H1 (cell line): Measurements from ENCODE around the gene MED12L. TPM values are rescaled to one million over a fixed set of nuclear protein-coding genes. Genes with fewer than 3 reads are reported as not detected.

Source experiments
- CTCF ChIA-PET: fragments of 300-600 bp; sonication (Branson Sonifier 250); formaldehyde crosslinking; loops from one replicate; lab custom pipeline; 2021; ENCODE audit not compliant: partially characterized antibody; lab: Charles Lee
- POLR2A ChIA-PET: fragments of 300-600 bp; sonication (Branson Sonifier 250); formaldehyde crosslinking; loops from one replicate; lab custom pipeline; 2021; ENCODE audit warnings: inconsistent platforms; ENCODE audit not compliant: partially characterized antibody; lab: Charles Lee
- DNase-seq, 2 experiments: peaks; one replicate each; pipeline versions ENCODE4 v3.0.0 to v3.0.0-alpha.2; 2010 to 2022; ENCODE audit warnings: low spot score in 2 of 2, low read depth in 1 of 2, mixed read lengths in 1 of 2
- FAIRE-seq: peaks from 2 replicates; lab custom pipeline; 2011; peaks lifted over from hg19 to GRCh38; lab: Jason Lieb, UNC
- H2AFZ ChIP-seq: 2 replicates; pipeline ENCODE4 v1.8.1; 2012; ENCODE audit warnings: low read length, inconsistent platforms
- H2AK5ac ChIP-seq: 2 replicates; pipeline ENCODE4 v1.6.1; 2013; ENCODE audit warnings: low read depth, low read length
- H2BK120ac ChIP-seq: replicated peaks from 2 replicates; pipeline ENCODE3; 2013; ENCODE audit warnings: low read depth, low read length, inconsistent platforms
- H2BK12ac ChIP-seq: 2 replicates; pipeline ENCODE4 v1.6.1; 2013; ENCODE audit warnings: low read depth, low read length
- H2BK15ac ChIP-seq: 2 replicates; pipeline ENCODE4 v1.6.1; 2013; ENCODE audit warnings: low read length
- H2BK20ac ChIP-seq: 2 replicates; pipeline ENCODE4 v1.6.1; 2013; ENCODE audit warnings: low read length
- H2BK5ac ChIP-seq: 2 replicates; pipeline ENCODE4 v1.6.1; 2013; ENCODE audit warnings: low read depth, low read length
- H3K14ac ChIP-seq: 2 replicates; pipeline ENCODE4 v1.6.1; 2013; ENCODE audit warnings: inconsistent platforms; ENCODE audit not compliant: insufficient read length
- H3K18ac ChIP-seq: 2 replicates; pipeline ENCODE4 v1.6.1; 2013; ENCODE audit warnings: low read length; ENCODE audit errors: extremely low read depth
- H3K23ac ChIP-seq: 2 replicates; pipeline ENCODE4 v1.6.1; 2013; ENCODE audit warnings: inconsistent platforms; ENCODE audit not compliant: insufficient read length
- H3K23me2 ChIP-seq: 2 replicates; pipeline ENCODE4 v1.6.1; 2013; ENCODE audit warnings: low read depth, low read length
- H3K27ac ChIP-seq: 2 replicates; pipeline ENCODE4 v1.6.1; 2011; ENCODE audit warnings: low read depth, low read length, inconsistent platforms
- H3K27me3 ChIP-seq, 4 experiments: replicated peaks in 1 of 4; 1 replicate in 1 of 4; 2 replicates in 3 of 4; pipeline versions ENCODE4 v1.6.1 to v1.8.1; 2011 to 2013; ENCODE audit warnings: low read length in 3 of 4, mild to moderate bottlenecking in 3 of 4, inconsistent platforms in 2 of 4, mixed read lengths in 2 of 4, moderate library complexity in 1 of 4; ENCODE audit not compliant: control insufficient read depth in 3 of 4, insufficient read depth in 3 of 4; ENCODE audit errors: extremely low read depth in 1 of 4
- H3K36me3 ChIP-seq, 4 experiments: 2 replicates each; pipeline versions ENCODE4 v1.6.1 to v1.8.1; 2011 to 2013; ENCODE audit warnings: mild to moderate bottlenecking in 4 of 4, low read length in 3 of 4, moderate library complexity in 2 of 4, control low read depth in 1 of 4, inconsistent platforms in 1 of 4; ENCODE audit not compliant: insufficient read depth in 4 of 4, control insufficient read depth in 2 of 4
- H3K4ac ChIP-seq: replicated peaks from 2 replicates; pipeline ENCODE3; 2013; ENCODE audit warnings: low read length, low read depth, mixed read lengths, inconsistent platforms; ENCODE audit not compliant: insufficient read length
- H3K4me1 ChIP-seq, 4 experiments: replicated peaks in 1 of 4; 1 replicate in 1 of 4; 2 replicates in 3 of 4; pipeline versions ENCODE4 v1.6.1 to v1.8.1; 2011 to 2013; ENCODE audit warnings: low read length in 3 of 4, inconsistent platforms in 2 of 4, mixed read lengths in 1 of 4; ENCODE audit not compliant: insufficient read depth in 4 of 4, control insufficient read depth in 3 of 4
- H3K4me2 ChIP-seq, 2 experiments: 2 replicates each; pipeline versions ENCODE4 v1.6.1 to v1.8.1; 2011 to 2013; ENCODE audit warnings: low read depth in 2 of 2, low read length in 2 of 2, control low read depth in 1 of 2, inconsistent platforms in 1 of 2, mild to moderate bottlenecking in 1 of 2; ENCODE audit not compliant: insufficient read depth in 1 of 2
- H3K4me3 ChIP-seq, 4 experiments: fragments of 200-600, 300-600 bp in 1 of 4; sonication (generic), shearing (Covaris generic), sonication (Bioruptor Twin) in 1 of 4; 2 replicates each; pipeline versions ENCODE4 v1.5.1 to v1.8.1; 2011 to 2016; ENCODE audit warnings: low read length in 4 of 4, low read depth in 3 of 4, control low read depth in 2 of 4, inconsistent platforms in 2 of 4, mild to moderate bottlenecking in 2 of 4, mixed read lengths in 1 of 4, moderate library complexity in 1 of 4; ENCODE audit not compliant: insufficient read depth in 2 of 4; ENCODE audit errors: extremely low read depth in 1 of 4
- H3K56ac ChIP-seq: replicated peaks from 2 replicates; pipeline ENCODE3; 2013; ENCODE audit warnings: low read depth, mild to moderate bottlenecking, mixed read lengths, low read length, inconsistent platforms; ENCODE audit not compliant: insufficient read length
- H3K79me1 ChIP-seq: 2 replicates; pipeline ENCODE4 v1.6.1; 2013; ENCODE audit warnings: low read depth, low read length, control low read depth
- H3K79me2 ChIP-seq, 2 experiments: 2 replicates each; pipeline versions ENCODE4 v1.6.1 to v1.8.1; 2012 to 2013; ENCODE audit warnings: low read length in 2 of 2, mild to moderate bottlenecking in 2 of 2, inconsistent platforms in 1 of 2; ENCODE audit not compliant: insufficient read depth in 2 of 2, control insufficient read depth in 1 of 2
- H3K9ac ChIP-seq, 4 experiments: replicated peaks in 1 of 4; 1 replicate in 1 of 4; 2 replicates in 3 of 4; pipeline versions ENCODE4 v1.6.1 to v1.8.1; 2011 to 2013; ENCODE audit warnings: low read depth in 3 of 4, low read length in 3 of 4, control low read depth in 2 of 4, mild to moderate bottlenecking in 2 of 4, moderate library complexity in 2 of 4, inconsistent platforms in 1 of 4; ENCODE audit errors: extremely low read depth in 1 of 4
- H3K9me3 ChIP-seq, 2 experiments: 2 replicates each; pipeline versions ENCODE4 v1.6.1 to v1.8.1; 2012 to 2013; ENCODE audit warnings: mild to moderate bottlenecking in 2 of 2, moderate library complexity in 2 of 2, control low read depth in 1 of 2, inconsistent platforms in 1 of 2, low read depth in 1 of 2, low read length in 1 of 2, mixed read lengths in 1 of 2; ENCODE audit not compliant: insufficient read depth in 2 of 2
- H4K20me1 ChIP-seq, 2 experiments: replicated peaks in 1 of 2; 2 replicates each; pipeline versions ENCODE3 to v1.8.1; 2011 to 2013; ENCODE audit warnings: inconsistent platforms in 2 of 2, low read length in 2 of 2, mild to moderate bottlenecking in 1 of 2; ENCODE audit not compliant: insufficient read depth in 2 of 2, control insufficient read depth in 1 of 2
- H4K5ac ChIP-seq: 2 replicates; pipeline ENCODE4 v1.6.1; 2013; ENCODE audit warnings: low read length, low read depth, mixed read lengths, inconsistent platforms; ENCODE audit not compliant: insufficient read length
- H4K8ac ChIP-seq: 2 replicates; pipeline ENCODE4 v1.8.0; 2013; ENCODE audit warnings: mild to moderate bottlenecking, moderate library complexity, low read length, inconsistent platforms; ENCODE audit not compliant: insufficient read depth; ENCODE audit errors: extremely low read depth
- H4K91ac ChIP-seq: replicated peaks from 2 replicates; pipeline ENCODE3; 2013; ENCODE audit warnings: low read length, mixed read lengths, inconsistent platforms; ENCODE audit not compliant: insufficient read length
- BRCA1 ChIP-seq: IDR thresholded peaks from 2 replicates; pipeline ENCODE4 v1.6.1; 2012; ENCODE audit warnings: low read depth, low read length, improper control_type of control experiment
- CBX8 ChIP-seq: fragments of 300-800, 300-1000 bp; sonication (generic); IDR thresholded peaks from 2 replicates; pipeline ENCODE4 v1.7.1; 2016; ENCODE audit warnings: low read depth, low read length, borderline replicate concordance
- EP300 ChIP-seq, 2 experiments: IDR thresholded peaks; 1 replicate in 1 of 2; 2 replicates in 1 of 2; pipeline ENCODE4 v1.6.1; 2011 to 2012; ENCODE audit warnings: low read depth in 2 of 2, low read length in 2 of 2, mild to moderate bottlenecking in 2 of 2, borderline replicate concordance in 1 of 2, inconsistent platforms in 1 of 2, moderate library complexity in 1 of 2
- GTF2F1 ChIP-seq: IDR thresholded peaks from 2 replicates; pipeline ENCODE4 v1.6.1; 2012; ENCODE audit warnings: low read depth, low read length, improper control_type of control experiment, borderline replicate concordance
- HDAC6 ChIP-seq: IDR thresholded peaks from one replicate; pipeline ENCODE4 v1.7.1; 2012; ENCODE audit warnings: low read depth, mild to moderate bottlenecking, inconsistent platforms, low read length, moderate library complexity
- KDM4A ChIP-seq: IDR thresholded peaks from one replicate; pipeline ENCODE4 v1.7.1; 2012; ENCODE audit warnings: low read depth, mild to moderate bottlenecking, moderate library complexity, low read length, inconsistent platforms; ENCODE audit not compliant: severe bottlenecking
- NANOG ChIP-seq: IDR thresholded peaks from 2 replicates; pipeline ENCODE4 v1.6.1; 2011; ENCODE audit warnings: low read length, low read depth, mild to moderate bottlenecking, inconsistent platforms; ENCODE audit not compliant: insufficient read depth, poor library complexity, severe bottlenecking
- RFX5 ChIP-seq: IDR thresholded peaks from 2 replicates; pipeline ENCODE4 v1.6.1; 2011; ENCODE audit warnings: low read depth, low read length, improper control_type of control experiment, borderline replicate concordance
- RNF2 ChIP-seq: fragments of 200-900, 300-1000 bp; sonication (generic); IDR thresholded peaks from 2 replicates; pipeline ENCODE4 v1.7.1; 2016; ENCODE audit warnings: borderline replicate concordance, low read depth, mild to moderate bottlenecking, antibody characterized with exemption, low read length; ENCODE audit not compliant: poor library complexity, severe bottlenecking; ENCODE audit errors: missing control alignments
- SIX5 ChIP-seq: IDR thresholded peaks from 2 replicates; pipeline ENCODE4 v1.6.1; 2011; ENCODE audit warnings: mild to moderate bottlenecking, low read depth, low read length
- SP1 ChIP-seq: IDR thresholded peaks from 2 replicates; pipeline ENCODE4 v1.6.1; 2011; ENCODE audit warnings: low read depth, low read length
- TAF7 ChIP-seq: optimal IDR thresholded peaks from 2 replicates; pipeline ENCODE3; 2011; ENCODE audit warnings: low read depth, mild to moderate bottlenecking, inconsistent platforms, low read length, moderate library complexity, borderline replicate concordance
- TEAD4 ChIP-seq: IDR thresholded peaks from 2 replicates; pipeline ENCODE4 v1.6.1; 2012; ENCODE audit warnings: low read depth, low read length, inconsistent platforms, mixed read lengths
- WGBS, 2 experiments: shearing (Covaris generic) in 1 of 2; methylation state at CpG; one replicate each; pipeline versions ENCODE4 v1.1.6 to v1.1.7; 2013 to 2015; ENCODE audit warnings: low lambda C conversion rate in 2 of 2, mixed read lengths in 2 of 2, inconsistent platforms in 1 of 2, low coverage in 1 of 2, missing lambda C conversion rate in 1 of 2; ENCODE audit not compliant: insufficient replicate concordance in 2 of 2, insufficient coverage in 1 of 2, insufficient read length in 1 of 2; ENCODE audit errors: extremely low coverage in 1 of 2, missing lambda C conversion rate in 1 of 2; 5-methylcytosine and 5-hydroxymethylcytosine counted together
- polyA plus RNA-seq, 7 experiments: library from polyadenylated mRNA; depleted of rRNA in 3 of 7; stranded (reverse) in 5 of 7; unstranded in 2 of 7; fragments of >200 nt in 5 of 7; fragments of 200-250 nt in 2 of 7; gene quantifications; 1 replicate in 5 of 7; 2 replicates in 1 of 7; 4 replicates in 1 of 7; pipeline versions ENCODE4 v1.2.1 to v1.2.3, GENCODE V29; 2011 to 2013; ENCODE audit warnings: missing spikeins in 2 of 7, mixed read lengths in 2 of 7
- total RNA-seq: library from RNA; stranded (reverse); fragmentation: NEBNext Ultra II Directional; extraction: Animal tissue kit (Norgen Biotek cat#: 25700); gene quantifications from 2 replicates; pipeline ENCODE4 v1.2.1, GENCODE V29; 2021

Gene MED12L
- total and polyA plus RNA-seq, 2 of the 8 experiments (the other 6 are each of a cell fraction or from before 2014, with no cell fraction given): 3.6 to 26.2 TPM

DNA sequence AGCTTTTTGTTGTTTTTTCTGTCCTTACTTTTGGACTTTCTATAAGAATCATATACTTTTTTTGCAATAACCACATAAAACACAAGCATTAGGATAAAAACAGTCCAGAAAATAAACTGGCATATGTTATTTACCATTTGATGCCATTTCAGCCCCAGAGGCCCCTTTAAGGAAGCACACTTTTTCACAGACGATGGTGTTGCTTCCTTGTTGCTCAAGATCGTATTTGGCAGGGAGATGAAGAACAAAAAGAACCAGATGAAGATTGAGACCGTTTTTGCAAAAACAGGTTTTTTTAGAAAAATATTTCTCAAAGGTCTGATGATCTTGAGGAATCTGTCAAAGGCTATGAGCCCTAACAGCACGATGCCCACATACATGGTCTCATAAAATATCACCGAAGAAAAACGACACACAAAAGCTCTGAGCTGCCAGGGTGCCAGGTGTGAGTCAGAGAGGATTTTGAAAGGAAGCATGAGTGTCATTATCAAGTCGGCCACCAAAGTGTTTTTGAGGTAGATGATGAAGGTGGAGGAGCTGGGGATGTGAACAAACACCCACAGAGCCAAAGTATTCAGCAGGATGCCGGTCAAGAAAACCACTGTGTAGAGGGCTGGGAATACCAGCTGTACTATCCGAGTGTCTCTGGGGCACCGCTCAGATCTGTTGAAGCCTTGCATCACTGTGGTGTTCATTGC, 243.0 kb downstream of the MED12L start:
- H3K36me3 ChIP-seq: no peaks in the 10 kb centered on the region
- no peak overlapping the region for H2BK15ac ChIP-seq
- no peak overlapping the region for H3K4ac ChIP-seq
- H3K4me2 ChIP-seq: no peak overlapping the region
- no peak overlapping the region for H4K5ac ChIP-seq
- 84% methylated on average over 10 of the region's 10 CpGs; no CpG with 5 or more reads in 1 of the 2 experiments for WGBS, 2 experiments
- no peaks in the 10 kb centered on the region for H3K9me3 ChIP-seq
- no peaks in the 10 kb centered on the region; a peak in 2 of 7 replicates for H3K4me1 ChIP-seq
- CTCF ChIA-PET: interaction anchor here (0.6 to 3.3 kb wide), 17 partner anchors 9 to 109 kb away, joined by 3 to 16 read pairs (median 5); no protein-coding TSS in a partner anchor
- DNase-seq (no peak), FAIRE-seq (no peak)
- H3K4me3 ChIP-seq: no peak overlapping the region
- no peaks in the 10 kb centered on the region for H3K23me2 ChIP-seq
- no peak overlapping the region for H3K56ac ChIP-seq
- no peak overlapping the region for H3K9ac ChIP-seq
- no peaks in the 10 kb centered on the region for H3K27me3 ChIP-seq
- no peak overlapping the region for H2BK120ac ChIP-seq
- no peak overlapping the region for H3K27ac ChIP-seq
- POLR2A ChIA-PET: no interaction called here
- no peak overlapping the region for H3K23ac ChIP-seq
- H3K18ac ChIP-seq: no peak overlapping the region
- no peak overlapping the region for H2BK12ac ChIP-seq
- no peak overlapping the region for H2AK5ac ChIP-seq
- H2AFZ ChIP-seq: no peak overlapping the region
- no peaks in the 10 kb centered on the region for H4K20me1 ChIP-seq
- H4K91ac ChIP-seq: no peak overlapping the region
- no peak overlapping the region for H4K8ac ChIP-seq
- no peaks in the 10 kb centered on the region for H3K79me1 ChIP-seq
- no peaks in the 10 kb centered on the region for H3K79me2 ChIP-seq
- no peak overlapping the region for H2BK20ac ChIP-seq
- no peak overlapping the region for H2BK5ac ChIP-seq
- no peak overlapping the region for H3K14ac ChIP-seq
- TF ChIP-seq SIX5 (no peak), RNF2 (no peak), EP300 (IDR thresholded peaks at IDR 0.05; ENCODE audit: borderline replicate concordance in 1 of 2, low read depth in 2 of 2, low read length in 2 of 2) (no peak), RFX5 (no peak), CBX8 (no peak), TAF7 (no peak), GTF2F1 (no peak), BRCA1 (no peak), NANOG (no peak), HDAC6 (no peak), TEAD4 (no peak), KDM4A (no peak), SP1 (no peak)
